HepG2 (cell line): ENCODE measurements around the gene PKDREJ. TPM values are rescaled to one million over a fixed set of nuclear protein-coding genes. Genes with fewer than 3 reads are reported as not detected.
A peak's percentile ranks its signal among the peaks of the same experiment; 100 is the strongest.

Source experiments
- ASH2L ChIP-seq: fragments of 300-600, 200-600 bp; sonication (generic); IDR thresholded peaks from 2 replicates; pipeline ENCODE4 v1.7.0; 2017; ENCODE audit warnings: low read depth, mild to moderate bottlenecking, moderate library complexity, mixed read lengths, low read length; ENCODE audit not compliant: insufficient read length
- DNMT3B ChIP-seq: conservative IDR thresholded peaks from 2 replicates; pipeline ENCODE4 v1.6.1; 2016; ENCODE audit warnings: missing biosample characterization, control low read depth
- IRX3 ChIP-seq: sonication (generic); formaldehyde crosslinking; IDR thresholded peaks from 2 replicates; pipeline ENCODE4 v1.8.1; 2023; ENCODE audit warnings: mild to moderate bottlenecking, low read depth, missing genetic modification reagents, borderline replicate concordance
- NFYB ChIP-seq: sonication (generic); formaldehyde crosslinking; IDR thresholded peaks from 2 replicates; pipeline ENCODE4 v1.4.0; 2020; ENCODE audit warnings: missing genetic modification reagents
- RBM22 ChIP-seq: fragments of 200-400 bp; formaldehyde crosslinking; optimal IDR thresholded peaks from 2 replicates; pipeline ENCODE3; 2017; ENCODE audit warnings: mild to moderate bottlenecking, low read length, moderate library complexity
- SATB2 ChIP-seq: sonication (generic); formaldehyde crosslinking; IDR thresholded peaks from 2 replicates; pipeline ENCODE4 v1.5.0; 2020; ENCODE audit warnings: missing genetic modification reagents
- SOX5 ChIP-seq: IDR thresholded peaks from 2 replicates; pipeline ENCODE4 v1.6.1; 2016; ENCODE audit warnings: borderline replicate concordance
- SP5 ChIP-seq: IDR thresholded peaks from 2 replicates; pipeline ENCODE4 v1.6.1; 2016; ENCODE audit warnings: low read depth, borderline replicate concordance
- TCF12 ChIP-seq, 2 experiments: fragments of 450-650 bp in 1 of 2; sonication (generic) in 1 of 2; formaldehyde crosslinking in 1 of 2; IDR thresholded peaks; 2 replicates each; pipeline versions ENCODE4 v1.6.1 to v1.8.0; 2017 to 2022; ENCODE audit warnings: antibody characterized with exemption in 1 of 2, mild to moderate bottlenecking in 1 of 2, missing genetic modification reagents in 1 of 2, moderate library complexity in 1 of 2
- ZC3H13 ChIP-seq: sonication (generic); formaldehyde crosslinking; IDR thresholded peaks from 2 replicates; pipeline ENCODE4 v1.8.1; 2023; ENCODE audit warnings: mild to moderate bottlenecking, missing genetic modification reagents, moderate library complexity
- ZNF543 ChIP-seq: sonication (generic); formaldehyde crosslinking; IDR thresholded peaks from 2 replicates; pipeline ENCODE4 v1.4.0; 2020; ENCODE audit warnings: mild to moderate bottlenecking, missing genetic modification reagents
- ZNF547 ChIP-seq: sonication (generic); formaldehyde crosslinking; IDR thresholded peaks from 2 replicates; pipeline ENCODE4 v1.5.1; 2020; ENCODE audit warnings: mild to moderate bottlenecking, missing genetic modification reagents
- ZNF883 ChIP-seq: sonication (generic); formaldehyde crosslinking; IDR thresholded peaks from 2 replicates; pipeline ENCODE4 v1.5.1; 2020; ENCODE audit warnings: mild to moderate bottlenecking, missing genetic modification reagents; ENCODE audit errors: not compliant biosample characterization
- polyA plus RNA-seq, 8 experiments: library from polyadenylated mRNA; depleted of rRNA in 3 of 8; stranded (reverse) in 7 of 8; unstranded in 1 of 8; fragments of >200 nt; fragmentation: Illumina TruSeq in 4 of 8; extraction: Trizol in 4 of 8; gene quantifications; 2 replicates each; pipeline versions ENCODE4 v1.2.1 to v1.2.3, GENCODE V29; 2011 to 2016; ENCODE audit warnings: low read depth in 4 of 8, missing spikeins in 1 of 8, mixed read lengths in 1 of 8; ENCODE audit not compliant: insufficient read depth in 1 of 8
- total RNA-seq, 5 experiments: library from RNA; depleted of rRNA; stranded (reverse); fragments of >200 nt; fragmentation: Illumina TruSeq; extraction: Trizol; gene quantifications; 2 replicates each; pipeline ENCODE4 v1.2.3, GENCODE V29; 2016; ENCODE audit warnings: low read depth in 1 of 5
- TF ChIP-seq, protein P1 (sequence below): sonication (generic); formaldehyde crosslinking; IDR thresholded peaks from 2 replicates; pipeline ENCODE4 v1.5.0; 2020; ENCODE audit warnings: mild to moderate bottlenecking, missing genetic modification reagents, borderline replicate concordance
- TF ChIP-seq, protein P2 (sequence below): sonication (generic); formaldehyde crosslinking; IDR thresholded peaks from 2 replicates; pipeline ENCODE4 v1.4.0; 2020; ENCODE audit warnings: missing genetic modification reagents, borderline replicate concordance
- TF ChIP-seq, protein P3 (sequence below): sonication (generic); formaldehyde crosslinking; IDR thresholded peaks from 2 replicates; pipeline ENCODE4 v1.5.1; 2020; ENCODE audit warnings: missing genetic modification reagents, mild to moderate bottlenecking, borderline replicate concordance
- TF ChIP-seq, protein P4 (sequence below): sonication (generic); formaldehyde crosslinking; IDR thresholded peaks from 2 replicates; pipeline ENCODE4 v1.4.0; 2020; ENCODE audit warnings: mild to moderate bottlenecking, missing genetic modification reagents

PKDREJ gene
- total and polyA plus RNA-seq, 2 of the 13 experiments (the other 11 are each of a cell fraction or from before 2014, with no cell fraction given): not detected

DNA sequence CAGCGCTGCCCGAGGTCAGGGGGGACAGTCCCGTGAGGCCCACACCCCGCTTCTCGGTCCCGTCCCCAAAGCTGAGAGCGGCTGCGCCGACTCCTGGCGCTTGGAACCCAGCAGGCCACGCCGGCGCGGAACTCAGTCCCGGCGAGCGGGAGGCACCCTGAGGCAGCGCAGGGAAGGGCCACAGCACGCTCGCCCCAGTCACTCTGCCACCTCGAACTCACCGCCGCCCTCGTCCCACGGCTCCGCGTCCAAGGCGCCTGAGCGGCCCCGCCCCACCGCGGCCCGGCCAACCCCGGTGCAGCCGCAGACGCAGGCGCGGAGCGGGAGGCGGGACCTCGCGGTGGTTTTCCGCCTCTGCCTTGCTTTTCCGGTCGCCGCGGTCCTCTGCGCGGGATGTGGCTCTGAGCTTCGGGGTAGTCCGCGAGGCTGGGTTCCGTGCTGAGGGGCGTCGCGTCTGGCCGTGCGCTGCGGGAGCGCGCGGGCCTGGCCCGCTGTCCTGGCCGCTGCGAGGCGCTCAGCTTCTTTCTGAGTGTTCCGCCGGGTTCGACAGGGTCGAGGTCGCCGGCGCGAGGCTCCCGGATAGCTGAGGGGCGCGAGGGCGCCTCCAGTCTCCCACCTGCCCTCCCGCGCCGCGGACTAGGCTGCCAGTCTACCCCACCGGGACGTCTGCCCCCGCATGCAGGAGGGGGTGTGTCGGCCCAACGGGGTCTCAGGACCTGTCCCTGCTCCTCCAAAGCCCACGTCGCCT is 12.9 kb downstream of the PKDREJ start, which contains the start of gene CDPF1 (continued):
- TF ChIP-seq IRX3 (CRISPR knock-in tag): peak; percentile 21; the same call in 1 of the 2 replicates
- TF ChIP-seq, protein P1, sequence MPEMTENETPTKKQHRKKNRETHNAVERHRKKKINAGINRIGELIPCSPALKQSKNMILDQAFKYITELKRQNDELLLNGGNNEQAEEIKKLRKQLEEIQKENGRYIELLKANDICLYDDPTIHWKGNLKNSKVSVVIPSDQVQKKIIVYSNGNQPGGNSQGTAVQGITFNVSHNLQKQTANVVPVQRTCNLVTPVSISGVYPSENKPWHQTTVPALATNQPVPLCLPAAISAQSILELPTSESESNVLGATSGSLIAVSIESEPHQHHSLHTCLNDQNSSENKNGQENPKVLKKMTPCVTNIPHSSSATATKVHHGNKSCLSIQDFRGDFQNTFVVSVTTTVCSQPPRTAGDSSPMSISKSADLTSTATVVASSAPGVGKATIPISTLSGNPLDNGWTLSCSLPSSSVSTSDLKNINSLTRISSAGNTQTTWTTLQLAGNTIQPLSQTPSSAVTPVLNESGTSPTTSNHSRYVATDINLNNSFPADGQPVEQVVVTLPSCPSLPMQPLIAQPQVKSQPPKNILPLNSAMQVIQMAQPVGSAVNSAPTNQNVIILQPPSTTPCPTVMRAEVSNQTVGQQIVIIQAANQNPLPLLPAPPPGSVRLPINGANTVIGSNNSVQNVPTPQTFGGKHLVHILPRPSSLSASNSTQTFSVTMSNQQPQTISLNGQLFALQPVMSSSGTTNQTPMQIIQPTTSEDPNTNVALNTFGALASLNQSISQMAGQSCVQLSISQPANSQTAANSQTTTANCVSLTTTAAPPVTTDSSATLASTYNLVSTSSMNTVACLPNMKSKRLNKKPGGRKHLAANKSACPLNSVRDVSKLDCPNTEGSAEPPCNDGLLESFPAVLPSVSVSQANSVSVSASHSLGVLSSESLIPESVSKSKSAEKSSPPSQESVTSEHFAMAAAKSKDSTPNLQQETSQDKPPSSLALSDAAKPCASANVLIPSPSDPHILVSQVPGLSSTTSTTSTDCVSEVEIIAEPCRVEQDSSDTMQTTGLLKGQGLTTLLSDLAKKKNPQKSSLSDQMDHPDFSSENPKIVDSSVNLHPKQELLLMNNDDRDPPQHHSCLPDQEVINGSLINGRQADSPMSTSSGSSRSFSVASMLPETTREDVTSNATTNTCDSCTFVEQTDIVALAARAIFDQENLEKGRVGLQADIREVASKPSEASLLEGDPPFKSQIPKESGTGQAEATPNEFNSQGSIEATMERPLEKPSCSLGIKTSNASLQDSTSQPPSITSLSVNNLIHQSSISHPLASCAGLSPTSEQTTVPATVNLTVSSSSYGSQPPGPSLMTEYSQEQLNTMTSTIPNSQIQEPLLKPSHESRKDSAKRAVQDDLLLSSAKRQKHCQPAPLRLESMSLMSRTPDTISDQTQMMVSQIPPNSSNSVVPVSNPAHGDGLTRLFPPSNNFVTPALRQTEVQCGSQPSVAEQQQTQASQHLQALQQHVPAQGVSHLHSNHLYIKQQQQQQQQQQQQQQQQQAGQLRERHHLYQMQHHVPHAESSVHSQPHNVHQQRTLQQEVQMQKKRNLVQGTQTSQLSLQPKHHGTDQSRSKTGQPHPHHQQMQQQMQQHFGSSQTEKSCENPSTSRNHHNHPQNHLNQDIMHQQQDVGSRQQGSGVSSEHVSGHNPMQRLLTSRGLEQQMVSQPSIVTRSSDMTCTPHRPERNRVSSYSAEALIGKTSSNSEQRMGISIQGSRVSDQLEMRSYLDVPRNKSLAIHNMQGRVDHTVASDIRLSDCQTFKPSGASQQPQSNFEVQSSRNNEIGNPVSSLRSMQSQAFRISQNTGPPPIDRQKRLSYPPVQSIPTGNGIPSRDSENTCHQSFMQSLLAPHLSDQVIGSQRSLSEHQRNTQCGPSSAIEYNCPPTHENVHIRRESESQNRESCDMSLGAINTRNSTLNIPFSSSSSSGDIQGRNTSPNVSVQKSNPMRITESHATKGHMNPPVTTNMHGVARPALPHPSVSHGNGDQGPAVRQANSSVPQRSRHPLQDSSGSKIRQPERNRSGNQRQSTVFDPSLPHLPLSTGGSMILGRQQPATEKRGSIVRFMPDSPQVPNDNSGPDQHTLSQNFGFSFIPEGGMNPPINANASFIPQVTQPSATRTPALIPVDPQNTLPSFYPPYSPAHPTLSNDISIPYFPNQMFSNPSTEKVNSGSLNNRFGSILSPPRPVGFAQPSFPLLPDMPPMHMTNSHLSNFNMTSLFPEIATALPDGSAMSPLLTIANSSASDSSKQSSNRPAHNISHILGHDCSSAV (CRISPR knock-in tag): no peak
- 0 out of 2 replicates have a peak, but pooled peaks have one; percentile 22 for TF ChIP-seq SP5 (CRISPR knock-in tag)
- peak; percentile 83 for TF ChIP-seq ZNF883 (CRISPR knock-in tag)
- peak; percentile 87 for TF ChIP-seq SATB2 (CRISPR knock-in tag)
- TF ChIP-seq RBM22: no peak
- TF ChIP-seq TCF12 (IDR thresholded peaks at IDR 0.05): no peak
- no peak for TF ChIP-seq TCF12 (CRISPR knock-in tag; IDR thresholded peaks at IDR 0.05)
- no peak for TF ChIP-seq ASH2L
- TF ChIP-seq SOX5 (CRISPR knock-in tag): peak; percentile 64; the same call in 1 of the 2 replicates
- TF ChIP-seq DNMT3B: no peak
- TF ChIP-seq, protein P2, sequence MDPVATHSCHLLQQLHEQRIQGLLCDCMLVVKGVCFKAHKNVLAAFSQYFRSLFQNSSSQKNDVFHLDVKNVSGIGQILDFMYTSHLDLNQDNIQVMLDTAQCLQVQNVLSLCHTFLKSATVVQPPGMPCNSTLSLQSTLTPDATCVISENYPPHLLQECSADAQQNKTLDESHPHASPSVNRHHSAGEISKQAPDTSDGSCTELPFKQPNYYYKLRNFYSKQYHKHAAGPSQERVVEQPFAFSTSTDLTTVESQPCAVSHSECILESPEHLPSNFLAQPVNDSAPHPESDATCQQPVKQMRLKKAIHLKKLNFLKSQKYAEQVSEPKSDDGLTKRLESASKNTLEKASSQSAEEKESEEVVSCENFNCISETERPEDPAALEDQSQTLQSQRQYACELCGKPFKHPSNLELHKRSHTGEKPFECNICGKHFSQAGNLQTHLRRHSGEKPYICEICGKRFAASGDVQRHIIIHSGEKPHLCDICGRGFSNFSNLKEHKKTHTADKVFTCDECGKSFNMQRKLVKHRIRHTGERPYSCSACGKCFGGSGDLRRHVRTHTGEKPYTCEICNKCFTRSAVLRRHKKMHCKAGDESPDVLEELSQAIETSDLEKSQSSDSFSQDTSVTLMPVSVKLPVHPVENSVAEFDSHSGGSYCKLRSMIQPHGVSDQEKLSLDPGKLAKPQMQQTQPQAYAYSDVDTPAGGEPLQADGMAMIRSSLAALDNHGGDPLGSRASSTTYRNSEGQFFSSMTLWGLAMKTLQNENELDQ (CRISPR knock-in tag): no peak
- TF ChIP-seq ZNF543 (CRISPR knock-in tag): peak; percentile 92
- peak; percentile 71 for TF ChIP-seq NFYB (CRISPR knock-in tag)
- TF ChIP-seq, protein P3, sequence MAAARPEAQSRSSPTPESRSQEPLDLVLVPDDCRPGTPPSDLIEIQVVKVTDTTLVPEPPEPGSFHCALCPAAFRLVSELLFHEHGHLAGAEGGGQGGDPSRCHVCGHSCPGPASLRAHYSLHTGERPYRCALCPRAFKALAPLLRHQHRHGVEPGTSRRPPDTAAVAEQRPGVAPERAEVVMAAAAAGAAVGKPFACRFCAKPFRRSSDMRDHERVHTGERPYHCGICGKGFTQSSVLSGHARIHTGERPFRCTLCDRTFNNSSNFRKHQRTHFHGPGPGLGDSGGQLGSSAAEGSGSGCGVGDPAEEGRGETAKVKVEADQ: peak; percentile 78
- peak; percentile 84; the same call in 1 of the 2 replicates for TF ChIP-seq ZNF547 (CRISPR knock-in tag)
- TF ChIP-seq ZC3H13 (CRISPR knock-in tag): peak; percentile 70
- TF ChIP-seq, protein P4, sequence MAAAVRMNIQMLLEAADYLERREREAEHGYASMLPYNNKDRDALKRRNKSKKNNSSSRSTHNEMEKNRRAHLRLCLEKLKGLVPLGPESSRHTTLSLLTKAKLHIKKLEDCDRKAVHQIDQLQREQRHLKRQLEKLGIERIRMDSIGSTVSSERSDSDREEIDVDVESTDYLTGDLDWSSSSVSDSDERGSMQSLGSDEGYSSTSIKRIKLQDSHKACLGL (CRISPR knock-in tag): peak; percentile 91
